Fibroblast of lung (primary cell): ENCODE data around the gene ATF7IP. TPM values are rescaled to one million over a fixed set of nuclear protein-coding genes. Genes with fewer than 3 reads are reported as not detected.

Experiments used
- DNase-seq, 2 donors: peaks; one replicate each; pipeline versions ENCODE4 v3.0.0 to v3.0.0-alpha.2; 2010; ENCODE audit warnings: low read depth in 2 of 2
- H2AFZ ChIP-seq: 2 replicates; pipeline ENCODE4 v1.5.1; 2012; ENCODE audit warnings: low read length, control low read depth, inconsistent platforms
- H3K27ac ChIP-seq: 2 replicates; pipeline ENCODE4 v1.5.1; 2011; ENCODE audit warnings: low read length, control low read depth; ENCODE audit not compliant: insufficient read depth
- H3K27me3 ChIP-seq: 2 replicates; pipeline ENCODE4 v1.5.1; 2011; ENCODE audit warnings: mild to moderate bottlenecking, low read length; ENCODE audit not compliant: control insufficient read depth, insufficient read depth
- H3K36me3 ChIP-seq: 2 replicates; pipeline ENCODE4 v1.5.1; 2011; ENCODE audit warnings: low read length; ENCODE audit not compliant: control insufficient read depth, insufficient read depth
- H3K4me1 ChIP-seq: 2 replicates; pipeline ENCODE4 v1.5.1; 2011; ENCODE audit warnings: low read length; ENCODE audit not compliant: control insufficient read depth, insufficient read depth; ENCODE audit errors: extremely low read depth
- H3K4me2 ChIP-seq: 2 replicates; pipeline ENCODE4 v1.5.1; 2011; ENCODE audit warnings: low read length, control low read depth; ENCODE audit not compliant: insufficient read depth; ENCODE audit errors: extremely low read depth
- H3K4me3 ChIP-seq, 4 experiments: fragments of 200-600 bp in 1 of 4; sonication (generic) in 1 of 4; replicated peaks in 1 of 4; 2 replicates each; pipeline ENCODE4 v1.5.1; 2011 to 2016; ENCODE audit warnings: low read length in 4 of 4, low read depth in 3 of 4, mild to moderate bottlenecking in 3 of 4, control low read depth in 2 of 4, inconsistent platforms in 1 of 4, mixed read lengths in 1 of 4; ENCODE audit not compliant: insufficient read depth in 1 of 4; ENCODE audit errors: control extremely low read depth in 1 of 4
- H3K79me2 ChIP-seq: 2 replicates; pipeline ENCODE4 v1.5.1; 2012; ENCODE audit warnings: mild to moderate bottlenecking, low read length, inconsistent platforms; ENCODE audit not compliant: control insufficient read depth, insufficient read depth
- H3K9ac ChIP-seq: 2 replicates; pipeline ENCODE4 v1.5.1; 2011; ENCODE audit warnings: mild to moderate bottlenecking, low read length, control low read depth; ENCODE audit not compliant: insufficient read depth
- H3K9me3 ChIP-seq: 2 replicates; pipeline ENCODE4 v1.5.1; 2012; ENCODE audit warnings: low read depth, low read length; ENCODE audit not compliant: control insufficient read depth, insufficient read depth
- H4K20me1 ChIP-seq: 2 replicates; pipeline ENCODE4 v1.5.1; 2011; ENCODE audit warnings: low read length; ENCODE audit not compliant: control insufficient read depth, insufficient read depth; ENCODE audit errors: extremely low read depth
- CTCF ChIP-seq, 2 donors: IDR thresholded peaks in 1 of 2; conservative IDR thresholded peaks in 1 of 2; 1 replicate in 1 of 2; 2 replicates in 1 of 2; pipeline ENCODE4 v1.5.1; 2011 to 2012; ENCODE audit warnings: low read length in 2 of 2, control low read depth in 1 of 2, inconsistent platforms in 1 of 2, low read depth in 1 of 2, mild to moderate bottlenecking in 1 of 2
- EZH2 ChIP-seq: IDR thresholded peaks from 2 replicates; pipeline ENCODE4 v1.5.1; 2012; ENCODE audit warnings: low read length, control low read depth, mild to moderate bottlenecking; ENCODE audit errors: missing control alignments
- polyA plus RNA-seq, 2 donors: library from polyadenylated mRNA; depleted of rRNA in 1 of 2; stranded (reverse) in 1 of 2; unstranded in 1 of 2; fragments of >200 nt; gene quantifications; 2 replicates each; pipeline ENCODE4 v1.2.1, GENCODE V29; 2011 to 2012; ENCODE audit warnings: missing spikeins in 1 of 2
- total RNA-seq: library from RNA; depleted of rRNA; stranded (reverse); fragments of >200 nt; gene quantifications from 2 replicates; pipeline ENCODE4 v1.2.1, GENCODE V29; 2014

The ATF7IP gene
- total and polyA plus RNA-seq, 2 donors (not counting 1 experiment from before 2014, with no cell fraction given): 13.1 to 18.0 TPM

- no peak overlapping the region for H3K9ac ChIP-seq
- no peaks in the 10 kb centered on the region for H3K36me3 ChIP-seq
- H3K4me2 ChIP-seq: peak overlapping the region; percentile 91
- peak; percentile 44 to 59 for DNase-seq
- H4K20me1 ChIP-seq: no peaks in the 10 kb centered on the region
- no peaks in the 10 kb centered on the region for H3K9me3 ChIP-seq
- peak overlapping the region; percentile 63 to 91 (median 77) for H3K4me3 ChIP-seq
- TF ChIP-seq EZH2 (no peak), CTCF (conservative IDR thresholded peaks at IDR 0.05 in 1 of 2, IDR thresholded peaks at IDR 0.05 in 1 of 2; ENCODE audit: low read depth in 1 of 2, low read length in 2 of 2) (no peak)
- no peaks in the 10 kb centered on the region for H3K27me3 ChIP-seq
- H3K27ac ChIP-seq: peak overlapping the region; percentile 44
- peaks cover 49% of the 10 kb centered on the region for H3K79me2 ChIP-seq
- no peaks in the 10 kb centered on the region for H3K4me1 ChIP-seq
- no peak overlapping the region for H2AFZ ChIP-seq
These were observed 1.7 kb downstream of the ATF7IP start for GRCh38 chr12:14367040-14367661.

- Histone ChIP-seq H3K9me3 (no peaks in the 10 kb centered on the region), H3K9ac (no peak overlapping the region), H3K4me3 (no peak overlapping the region), H3K79me2 (peaks cover 65% of the 10 kb centered on the region), H3K36me3 (no peaks in the 10 kb centered on the region), H3K4me2 (no peak overlapping the region), H4K20me1 (no peaks in the 10 kb centered on the region), H3K4me1 (no peaks in the 10 kb centered on the region), H2AFZ (no peak overlapping the region), H3K27me3 (no peaks in the 10 kb centered on the region), H3K27ac (no peak overlapping the region)
- TF ChIP-seq EZH2: no peak
- no peak for TF ChIP-seq CTCF (conservative IDR thresholded peaks at IDR 0.05 in 1 of 2, IDR thresholded peaks at IDR 0.05 in 1 of 2; ENCODE audit: low read depth in 1 of 2, low read length in 2 of 2)
- DNase-seq: no peak
These were observed 3.8 kb downstream of the ATF7IP start for GRCh38 chr12:14369311-14369710.

- Histone ChIP-seq H3K36me3 (no peaks in the 10 kb centered on the region), H4K20me1 (no peaks in the 10 kb centered on the region), H3K4me2 (peak overlapping the region; percentile 1), H3K9me3 (no peaks in the 10 kb centered on the region), H2AFZ (peak overlapping the region; percentile 8), H3K4me3 (no peak overlapping the region), H3K4me1 (no peaks in the 10 kb centered on the region), H3K79me2 (peaks cover 70% of the 10 kb centered on the region), H3K27ac (no peak overlapping the region), H3K9ac (no peak overlapping the region), H3K27me3 (no peaks in the 10 kb centered on the region)
- peak; percentile 66 to 72 for DNase-seq
- no peak for TF ChIP-seq EZH2
These were observed 7.7 kb downstream of the ATF7IP start for GRCh38 chr12:14373217-14373616.
